ENCODE data around the gene GNAS.
"Not testable (repeated sequence)": the region's sequence is repeated elsewhere in the genome, so short reads cannot be mapped to it uniquely, and the experiment has no call there.

The GNAS gene

DNA sequence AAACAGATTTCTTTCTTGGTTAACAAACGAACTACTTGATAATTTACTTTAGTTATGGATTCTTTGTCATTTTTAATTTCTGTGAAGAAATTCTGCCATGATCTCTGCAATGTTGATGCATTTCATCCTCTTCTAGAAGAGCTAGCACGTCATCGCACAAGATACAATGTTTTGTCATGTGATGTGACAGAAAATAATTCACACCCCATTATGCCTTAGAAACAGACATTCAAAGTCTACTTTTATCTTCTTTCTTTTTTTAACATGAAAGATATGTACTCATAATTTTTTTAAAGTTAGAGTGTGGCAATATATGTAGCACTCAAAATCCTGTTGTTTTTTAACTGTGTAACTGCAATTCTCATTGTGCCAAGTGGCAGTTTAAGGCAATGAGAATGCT lies 89.0 kb downstream of the GNAS start:
- no peak for DNase-seq

DNA sequence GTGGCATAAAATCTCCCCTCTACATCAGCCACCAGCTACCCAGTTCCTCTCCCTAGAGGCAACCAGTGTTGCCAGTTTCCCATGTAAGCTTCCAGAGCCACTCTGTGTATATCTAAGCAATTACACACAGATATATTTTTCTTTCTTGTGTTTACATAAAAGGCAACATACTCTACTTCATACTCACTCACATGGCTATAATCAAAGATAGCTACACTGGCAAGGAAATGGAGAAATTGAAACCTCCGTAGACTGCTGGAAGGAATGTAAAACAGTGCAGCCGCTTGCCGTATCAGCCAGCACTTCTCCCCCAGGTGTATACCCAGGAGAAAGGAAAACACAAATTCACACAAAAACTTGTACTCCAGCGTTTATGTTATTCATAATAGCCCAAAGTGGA lies 90.0 kb downstream of the GNAS start:
- DNase-seq = no peak

DNA sequence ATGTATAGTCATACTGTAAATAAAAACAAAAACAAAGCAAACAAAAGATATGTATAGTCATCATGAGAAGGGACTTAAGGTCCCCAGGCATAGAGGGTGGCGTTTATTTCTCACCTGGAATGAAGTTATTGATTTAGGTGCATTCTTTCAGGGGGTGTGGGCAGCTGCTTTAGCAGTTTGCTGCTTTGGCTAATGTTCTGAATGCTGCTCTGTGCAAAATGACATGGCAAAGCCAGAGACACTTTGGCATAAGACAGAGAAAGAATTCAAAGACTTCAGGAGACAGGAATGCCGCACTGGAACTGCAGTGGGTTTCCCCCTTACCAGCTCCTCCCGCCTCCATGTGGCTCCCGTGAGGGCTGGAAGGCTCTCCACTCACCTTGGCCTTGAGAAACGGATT lies 92.1 kb downstream of the GNAS start:
- no peak for DNase-seq

DNA sequence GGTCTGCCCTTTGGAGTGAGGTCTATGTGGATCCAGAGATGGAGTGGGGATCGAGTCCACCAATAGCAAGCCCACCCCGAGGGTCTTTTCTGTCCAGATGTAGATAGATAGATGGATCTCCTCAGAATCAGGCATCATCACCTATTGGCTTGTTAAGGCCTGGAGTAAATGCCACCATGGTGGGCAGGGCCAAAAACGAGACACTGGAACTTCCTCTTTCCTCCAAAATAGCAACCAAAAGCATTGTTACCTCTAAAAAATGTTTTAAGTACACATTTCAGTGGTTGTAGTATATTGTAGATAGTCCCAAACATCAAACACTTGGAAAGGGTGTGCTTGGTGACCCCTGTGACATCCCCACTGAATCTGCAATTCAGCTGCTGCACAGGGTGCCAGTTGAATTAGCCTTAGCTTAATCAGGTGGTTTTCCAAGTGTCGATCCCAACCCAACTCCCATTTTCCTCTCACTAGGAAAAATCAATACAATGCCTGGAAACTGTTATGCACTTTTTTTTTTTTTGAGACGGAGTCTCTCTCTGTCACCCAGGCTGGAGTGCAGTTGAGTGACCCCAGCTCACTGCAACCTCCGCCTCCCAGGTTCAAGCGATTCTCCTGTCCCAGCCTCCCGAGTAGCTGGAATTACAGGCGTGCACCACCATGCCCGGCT lies 93.6 kb downstream of the GNAS start:
- DNase-seq = peak; percentile 12

DNA sequence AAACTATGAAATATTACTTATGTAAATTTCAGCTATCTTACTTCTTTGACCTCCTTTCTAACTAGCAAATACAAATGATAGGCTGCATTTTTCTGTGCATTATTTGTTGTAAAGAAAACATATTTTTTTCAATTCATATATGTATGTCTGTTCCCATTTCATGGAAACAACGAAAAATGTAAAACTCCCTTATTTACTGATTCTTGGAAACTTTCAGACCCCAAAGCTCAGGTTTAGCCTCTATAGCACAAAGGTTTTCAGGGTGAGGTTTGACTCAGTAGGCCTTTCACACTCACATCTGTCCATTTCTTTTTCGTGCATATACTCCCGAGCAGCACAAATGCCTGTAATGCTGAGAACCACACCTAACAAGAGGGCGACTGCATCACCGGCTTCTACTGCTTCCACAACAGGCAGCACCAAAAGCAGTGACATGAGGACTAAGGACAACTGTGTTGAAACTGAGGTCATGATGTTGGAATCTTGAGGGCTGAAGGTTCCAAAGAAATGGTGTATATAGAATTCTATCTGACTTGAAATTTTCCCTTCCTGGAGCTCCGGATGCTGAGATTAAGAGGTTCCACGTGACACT lies 95.4 kb downstream of the GNAS start:
- not testable (repeated sequence) for DNase-seq

DNA sequence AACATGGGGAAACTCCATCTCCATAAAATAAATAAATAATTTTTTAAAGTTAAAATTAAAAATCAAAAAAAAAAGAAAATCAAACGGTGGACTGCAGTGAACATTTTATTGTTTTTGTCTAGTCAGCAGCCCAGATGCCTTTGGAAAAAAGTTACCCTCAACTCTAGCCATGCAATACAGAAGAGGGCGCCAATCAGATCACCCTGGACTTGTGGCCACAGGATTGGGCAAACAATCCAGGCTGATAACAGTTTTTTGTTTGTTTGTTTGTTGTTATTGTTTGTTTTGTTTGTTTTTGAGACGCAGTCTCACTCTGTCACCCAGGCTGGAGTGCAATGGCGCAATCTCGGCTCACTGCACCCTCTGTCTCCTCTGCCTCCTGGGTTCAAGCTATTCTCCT lies 98.1 kb downstream of the GNAS start:
- DNase-seq = peak; percentile 18

DNA sequence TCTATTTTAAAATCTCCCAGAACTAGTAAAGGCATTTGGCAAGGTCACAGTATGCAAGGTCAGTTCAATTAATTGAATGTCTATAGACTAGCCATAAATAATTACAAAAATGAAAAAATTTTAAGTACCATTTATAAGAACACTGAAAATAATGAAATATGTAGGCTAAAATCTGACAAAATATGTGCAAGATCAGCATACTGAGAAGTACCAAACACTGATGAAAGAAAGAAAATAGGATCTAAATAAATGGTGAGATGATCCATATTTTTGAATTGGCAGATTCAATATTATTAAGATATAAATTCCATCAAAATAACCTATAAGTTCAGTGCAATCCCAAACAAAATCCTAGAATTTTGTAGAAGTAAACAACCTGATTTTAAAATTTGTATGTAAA lies 100.5 kb downstream of the GNAS start:
- DNase-seq = no peak

DNA sequence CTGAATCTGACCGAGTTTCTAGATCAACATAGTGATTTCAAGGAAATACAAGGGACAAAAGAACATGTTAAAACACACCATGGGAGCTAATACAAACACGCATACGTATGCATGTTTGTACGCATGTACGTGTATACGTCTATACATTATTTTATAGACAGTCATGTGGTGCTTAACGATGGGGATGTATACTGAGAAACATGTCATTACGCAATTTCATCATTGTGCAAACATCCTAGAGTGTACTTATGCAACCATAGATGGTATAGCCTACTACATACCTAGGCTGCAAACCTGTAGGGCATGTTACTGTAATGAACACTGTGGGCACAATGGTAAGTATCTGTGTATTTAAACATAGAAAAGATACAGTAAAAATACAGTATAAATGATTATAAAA lies 103.6 kb downstream of the GNAS start:
- peak; percentile 50 for DNase-seq

DNA sequence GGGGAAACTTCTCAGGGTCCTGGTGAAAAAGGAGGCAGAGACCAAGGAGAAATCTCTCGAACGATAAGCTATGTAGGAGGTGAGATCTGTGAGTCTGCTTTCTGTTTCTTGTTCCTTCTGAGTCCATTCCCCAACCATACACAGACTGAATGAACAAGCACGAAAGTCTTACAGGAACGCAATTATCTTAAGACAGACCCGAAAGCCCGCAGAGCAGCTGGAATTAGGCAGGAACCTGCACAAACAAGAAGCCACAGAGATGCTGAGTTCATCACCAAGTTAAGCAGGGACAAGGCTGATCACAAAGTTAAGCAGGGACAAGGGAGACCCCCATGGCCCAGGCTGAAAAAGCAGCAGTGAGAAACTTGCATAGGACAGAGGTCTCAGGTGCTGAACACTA lies 107.1 kb downstream of the GNAS start:
- DNase-seq = no peak
